Measurements from ENCODE around the gene CEL.
"Not testable (repeated sequence)": the region's sequence is repeated elsewhere in the genome, so short reads cannot be mapped to it uniquely, and the experiment has no call there.

CEL gene

GRCh38 chr9:133063159-133063499 is 1.3 kb downstream of the CEL start:
- Histone ChIP-seq H3K4me3 (ENCODE audit: insufficient read depth, low read depth, low read length, poor library complexity, severe bottlenecking) (no peak overlapping the region), H3K4me1 (ENCODE audit: control insufficient read depth, insufficient read depth, low read length, poor library complexity, severe bottlenecking) (peaks cover 14% of the 10 kb centered on the region), H3K27me3 (replicated peaks; ENCODE audit: control insufficient read depth, insufficient read depth, low read length, poor library complexity, severe bottlenecking) (no peaks in the 10 kb centered on the region), H3K27ac (ENCODE audit: insufficient read depth, low read length, poor library complexity, severe bottlenecking) (no peak overlapping the region), H3K9me3 (ENCODE audit: control insufficient read depth, low read length) (no peaks in the 10 kb centered on the region), H3K36me3 (ENCODE audit: control insufficient read depth, insufficient read depth, low read length) (no peaks in the 10 kb centered on the region)
- DNase-seq = no peak

GRCh38 chr9:133063500-133064231 is 1.9 kb downstream of the CEL start:
- Histone ChIP-seq H3K36me3 (ENCODE audit: control insufficient read depth, insufficient read depth, low read length) (no peaks in the 10 kb centered on the region), H3K27ac (ENCODE audit: insufficient read depth, low read length, poor library complexity, severe bottlenecking) (no peak overlapping the region), H3K27me3 (replicated peaks; ENCODE audit: control insufficient read depth, insufficient read depth, low read length, poor library complexity, severe bottlenecking) (no peaks in the 10 kb centered on the region), H3K4me1 (ENCODE audit: control insufficient read depth, insufficient read depth, low read length, poor library complexity, severe bottlenecking) (peaks cover 13% of the 10 kb centered on the region), H3K4me3 (ENCODE audit: insufficient read depth, low read depth, low read length, poor library complexity, severe bottlenecking) (no peak overlapping the region), H3K9me3 (ENCODE audit: control insufficient read depth, low read length) (no peaks in the 10 kb centered on the region)
- DNase-seq = no peak

- H3K9me3 ChIP-seq (ENCODE audit: control insufficient read depth, low read length) = no peaks in the 10 kb centered on the region
- peaks cover 11% of the 10 kb centered on the region for H3K4me1 ChIP-seq (ENCODE audit: control insufficient read depth, insufficient read depth, low read length, poor library complexity, severe bottlenecking)
- no peaks in the 10 kb centered on the region for H3K27me3 ChIP-seq (replicated peaks; ENCODE audit: control insufficient read depth, insufficient read depth, low read length, poor library complexity, severe bottlenecking)
- no peak for DNase-seq
- H3K4me3 ChIP-seq (ENCODE audit: insufficient read depth, low read depth, low read length, poor library complexity, severe bottlenecking) = no peak overlapping the region
- H3K36me3 ChIP-seq (ENCODE audit: control insufficient read depth, insufficient read depth, low read length) = no peaks in the 10 kb centered on the region
- H3K27ac ChIP-seq (ENCODE audit: insufficient read depth, low read length, poor library complexity, severe bottlenecking) = no peak overlapping the region
Measured at GRCh38 chr9:133064241-133065069, 2.7 kb downstream of the CEL start.

GRCh38 chr9:133065070-133065388 is 3.2 kb downstream of the CEL start:
- Histone ChIP-seq H3K9me3 (ENCODE audit: control insufficient read depth, low read length) (no peaks in the 10 kb centered on the region), H3K4me3 (ENCODE audit: insufficient read depth, low read depth, low read length, poor library complexity, severe bottlenecking) (no peak overlapping the region), H3K27me3 (replicated peaks; ENCODE audit: control insufficient read depth, insufficient read depth, low read length, poor library complexity, severe bottlenecking) (no peaks in the 10 kb centered on the region), H3K4me1 (ENCODE audit: control insufficient read depth, insufficient read depth, low read length, poor library complexity, severe bottlenecking) (peaks cover 5% of the 10 kb centered on the region), H3K27ac (ENCODE audit: insufficient read depth, low read length, poor library complexity, severe bottlenecking) (no peak overlapping the region), H3K36me3 (ENCODE audit: control insufficient read depth, insufficient read depth, low read length) (no peaks in the 10 kb centered on the region)
- no peak for DNase-seq

GRCh38 chr9:133066181-133066983 is 4.6 kb downstream of the CEL start:
- no peak overlapping the region for H3K27ac ChIP-seq (ENCODE audit: insufficient read depth, low read length, poor library complexity, severe bottlenecking)
- H3K36me3 ChIP-seq (ENCODE audit: control insufficient read depth, insufficient read depth, low read length) = no peaks in the 10 kb centered on the region
- H3K4me3 ChIP-seq (ENCODE audit: insufficient read depth, low read depth, low read length, poor library complexity, severe bottlenecking) = no peak overlapping the region
- DNase-seq = no peak
- H3K27me3 ChIP-seq (replicated peaks; ENCODE audit: control insufficient read depth, insufficient read depth, low read length, poor library complexity, severe bottlenecking) = no peaks in the 10 kb centered on the region
- H3K4me1 ChIP-seq (ENCODE audit: control insufficient read depth, insufficient read depth, low read length, poor library complexity, severe bottlenecking) = no peaks in the 10 kb centered on the region
- no peaks in the 10 kb centered on the region for H3K9me3 ChIP-seq (ENCODE audit: control insufficient read depth, low read length)

- no peaks in the 10 kb centered on the region for H3K36me3 ChIP-seq (ENCODE audit: control insufficient read depth, insufficient read depth, low read length)
- H3K27me3 ChIP-seq (replicated peaks; ENCODE audit: control insufficient read depth, insufficient read depth, low read length, poor library complexity, severe bottlenecking) = no peaks in the 10 kb centered on the region
- H3K4me1 ChIP-seq (ENCODE audit: control insufficient read depth, insufficient read depth, low read length, poor library complexity, severe bottlenecking) = no peaks in the 10 kb centered on the region
- no peak for DNase-seq
- no peak overlapping the region for H3K4me3 ChIP-seq (ENCODE audit: insufficient read depth, low read depth, low read length, poor library complexity, severe bottlenecking)
- H3K9me3 ChIP-seq (ENCODE audit: control insufficient read depth, low read length) = no peaks in the 10 kb centered on the region
- no peak overlapping the region for H3K27ac ChIP-seq (ENCODE audit: insufficient read depth, low read length, poor library complexity, severe bottlenecking)
Measured at GRCh38 chr9:133067006-133067405, 5.2 kb downstream of the CEL start.

- Histone ChIP-seq H3K27me3 (replicated peaks; ENCODE audit: control insufficient read depth, insufficient read depth, low read length, poor library complexity, severe bottlenecking) (no peaks in the 10 kb centered on the region), H3K36me3 (ENCODE audit: control insufficient read depth, insufficient read depth, low read length) (no peaks in the 10 kb centered on the region), H3K4me1 (ENCODE audit: control insufficient read depth, insufficient read depth, low read length, poor library complexity, severe bottlenecking) (no peaks in the 10 kb centered on the region), H3K4me3 (ENCODE audit: insufficient read depth, low read depth, low read length, poor library complexity, severe bottlenecking) (no peak overlapping the region), H3K27ac (ENCODE audit: insufficient read depth, low read length, poor library complexity, severe bottlenecking) (no peak overlapping the region), H3K9me3 (ENCODE audit: control insufficient read depth, low read length) (no peaks in the 10 kb centered on the region)
- DNase-seq = no peak
Measured at GRCh38 chr9:133067813-133068212, 6.0 kb downstream of the CEL start.

GRCh38 chr9:133068431-133068830 is 6.7 kb downstream of the CEL start:
- not testable (repeated sequence) for H3K4me1 ChIP-seq (ENCODE audit: control insufficient read depth, insufficient read depth, low read length, poor library complexity, severe bottlenecking); H3K9me3 ChIP-seq (ENCODE audit: control insufficient read depth, low read length); H3K27ac ChIP-seq (ENCODE audit: insufficient read depth, low read length, poor library complexity, severe bottlenecking); H3K27me3 ChIP-seq (replicated peaks; ENCODE audit: control insufficient read depth, insufficient read depth, low read length, poor library complexity, severe bottlenecking); H3K4me3 ChIP-seq (ENCODE audit: insufficient read depth, low read depth, low read length, poor library complexity, severe bottlenecking); DNase-seq; H3K36me3 ChIP-seq (ENCODE audit: control insufficient read depth, insufficient read depth, low read length)

- H3K4me1 ChIP-seq (ENCODE audit: control insufficient read depth, insufficient read depth, low read length, poor library complexity, severe bottlenecking); DNase-seq; H3K27me3 ChIP-seq (replicated peaks; ENCODE audit: control insufficient read depth, insufficient read depth, low read length, poor library complexity, severe bottlenecking); H3K9me3 ChIP-seq (ENCODE audit: control insufficient read depth, low read length); H3K4me3 ChIP-seq (ENCODE audit: insufficient read depth, low read depth, low read length, poor library complexity, severe bottlenecking); H3K36me3 ChIP-seq (ENCODE audit: control insufficient read depth, insufficient read depth, low read length); H3K27ac ChIP-seq (ENCODE audit: insufficient read depth, low read length, poor library complexity, severe bottlenecking): not testable (repeated sequence)
Measured at GRCh38 chr9:133070500-133070961, 8.8 kb downstream of the CEL start.

GRCh38 chr9:133070985-133071384 is 9.2 kb downstream of the CEL start:
- H3K27me3 ChIP-seq (replicated peaks; ENCODE audit: control insufficient read depth, insufficient read depth, low read length, poor library complexity, severe bottlenecking); H3K9me3 ChIP-seq (ENCODE audit: control insufficient read depth, low read length); H3K4me1 ChIP-seq (ENCODE audit: control insufficient read depth, insufficient read depth, low read length, poor library complexity, severe bottlenecking); H3K36me3 ChIP-seq (ENCODE audit: control insufficient read depth, insufficient read depth, low read length); H3K4me3 ChIP-seq (ENCODE audit: insufficient read depth, low read depth, low read length, poor library complexity, severe bottlenecking); DNase-seq; H3K27ac ChIP-seq (ENCODE audit: insufficient read depth, low read length, poor library complexity, severe bottlenecking): not testable (repeated sequence)

Measured in effector memory CD4-positive, alpha-beta T cell (primary cell).